Smooth muscle cell (in vitro differentiated cells): ENCODE measurements around the gene RAB5B. TPM values are rescaled to one million over a fixed set of nuclear protein-coding genes. Genes with fewer than 3 reads are reported as not detected.
A peak's percentile ranks its signal among the peaks of the same experiment; 100 is the strongest.
"Not testable (repeated sequence)": the region's sequence is repeated elsewhere in the genome, so short reads cannot be mapped to it uniquely, and the experiment has no call there.

ENCODE experiments used
- DNase-seq: peaks from one replicate; lab custom pipeline; 2025; ENCODE audit not compliant: unreplicated experiment; lab: John Stamatoyannopoulos, UW
- H2AFZ ChIP-seq: fragments of 200-600 bp; sonication (generic); 2 replicates; pipeline ENCODE4 v1.6.0; 2016; ENCODE audit warnings: antibody characterized with exemption, low read depth, mild to moderate bottlenecking
- H3F3A ChIP-seq: fragments of 200-600 bp; sonication (generic); 2 replicates; pipeline ENCODE4 v1.6.0; 2017; ENCODE audit warnings: antibody characterized with exemption, low read depth
- H3K27ac ChIP-seq: fragments of 200-600 bp; sonication (generic); 2 replicates; pipeline ENCODE4 v1.5.1; 2016; ENCODE audit warnings: low read depth, mild to moderate bottlenecking
- H3K27me3 ChIP-seq: fragments of 200-600 bp; sonication (generic); 2 replicates; pipeline ENCODE4 v1.6.1; 2016; ENCODE audit warnings: low read depth, mild to moderate bottlenecking
- H3K36me3 ChIP-seq: fragments of 200-600 bp; sonication (generic); 2 replicates; pipeline ENCODE4 v1.5.1; 2016; ENCODE audit warnings: low read depth
- H3K4me1 ChIP-seq: fragments of 200-600 bp; sonication (generic); 2 replicates; pipeline ENCODE4 v1.5.1; 2016; ENCODE audit warnings: low read depth
- H3K4me2 ChIP-seq: fragments of 200-600 bp; sonication (generic); 2 replicates; pipeline ENCODE4 v1.6.0; 2016; ENCODE audit warnings: mild to moderate bottlenecking
- H3K4me3 ChIP-seq: fragments of 200-600 bp; sonication (generic); 2 replicates; pipeline ENCODE4 v1.5.1; 2016; ENCODE audit warnings: mild to moderate bottlenecking
- H3K79me2 ChIP-seq: fragments of 200-600 bp; sonication (generic); 2 replicates; pipeline ENCODE4 v1.6.0; 2016; ENCODE audit warnings: low read depth, mild to moderate bottlenecking
- H3K9ac ChIP-seq: fragments of 200-600 bp; sonication (generic); 2 replicates; pipeline ENCODE4 v1.6.0; 2016; ENCODE audit warnings: low read depth
- H3K9me3 ChIP-seq: fragments of 200-600 bp; sonication (generic); replicated peaks from 2 replicates; pipeline ENCODE4 v1.5.1; 2016; ENCODE audit warnings: low read depth
- H4K20me1 ChIP-seq: fragments of 200-600 bp; sonication (generic); 2 replicates; pipeline ENCODE4 v1.6.0; 2016; ENCODE audit warnings: low read depth
- CTCF ChIP-seq: fragments of 200-600 bp; sonication (generic); IDR thresholded peaks from 2 replicates; pipeline ENCODE4 v1.5.1; 2017; ENCODE audit warnings: borderline replicate concordance, mild to moderate bottlenecking, antibody characterized with exemption; ENCODE audit not compliant: insufficient read depth, poor library complexity, severe bottlenecking
- WGBS: methylation state at CpG from one replicate; pipeline ENCODE4 v1.1.7; 2016; ENCODE audit warnings: low lambda C conversion rate; 5-methylcytosine and 5-hydroxymethylcytosine counted together
- polyA plus RNA-seq: library from polyadenylated mRNA; unstranded; fragments of >200 nt; fragmentation: Nextera tagmentation; extraction: Ambion mirVana; gene quantifications from 2 replicates; pipeline ENCODE4 v1.2.1, GENCODE V29; 2016
- total RNA-seq: library from RNA; depleted of rRNA; stranded (reverse); fragments of >200 nt; gene quantifications from 2 replicates; pipeline ENCODE4 v1.2.3, GENCODE V29; 2014

RAB5B gene
- total and polyA plus RNA-seq, 2 experiments from 2014 or later = 77.2 to 81.9 TPM

DNA sequence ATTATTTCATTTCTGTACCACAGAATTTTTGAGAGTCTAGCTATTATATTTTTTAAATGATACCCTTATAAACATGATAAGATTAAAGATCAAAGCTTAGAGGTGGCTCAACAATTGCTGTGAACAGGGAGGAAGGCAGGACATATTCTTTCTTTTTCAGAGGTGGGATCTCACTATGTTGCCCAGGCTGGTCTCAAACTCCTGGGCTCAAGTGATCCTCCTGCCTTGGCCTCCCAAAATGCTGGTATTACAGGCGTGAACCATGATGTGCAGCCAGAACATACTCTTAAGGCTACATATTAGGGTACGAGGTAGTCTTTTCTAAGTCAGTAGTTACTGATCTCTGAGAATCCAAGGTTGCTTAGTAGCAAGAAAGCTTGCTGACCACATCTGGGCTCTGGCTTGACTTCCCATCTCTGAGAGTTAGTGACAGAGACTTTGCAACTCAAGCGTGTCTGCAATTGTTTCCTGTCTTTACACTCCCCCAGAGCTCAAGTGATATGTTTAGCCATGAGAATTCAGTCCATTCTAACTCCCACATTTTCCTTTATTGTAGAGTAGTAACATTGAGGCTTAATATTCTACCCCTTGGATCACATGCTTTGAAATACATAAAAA lies 8.6 kb downstream of the RAB5B start:
- Histone ChIP-seq H3K27me3 (no peaks in the 10 kb centered on the region), H3K27ac (peak overlapping the region; percentile 15), H2AFZ (no peak overlapping the region), H3K36me3 (no peaks in the 10 kb centered on the region), H3K9me3 (no peaks in the 10 kb centered on the region), H3K9ac (no peak overlapping the region), H3F3A (peaks cover 4% of the 10 kb centered on the region), H4K20me1 (peaks cover 64% of the 10 kb centered on the region), H3K4me3 (no peak overlapping the region), H3K79me2 (peaks cover 71% of the 10 kb centered on the region), H3K4me1 (no peaks in the 10 kb centered on the region), H3K4me2 (peak overlapping the region; percentile 40)
- DNase-seq = no peak
- TF ChIP-seq CTCF = no peak
- 74% methylated on average over 3 of the region's 3 CpGs for WGBS

- TF ChIP-seq CTCF = no peak
- Histone ChIP-seq H3K79me2 (peaks cover 62% of the 10 kb centered on the region), H3K27me3 (no peaks in the 10 kb centered on the region), H3K4me3 (no peak overlapping the region), H2AFZ (no peak overlapping the region), H3K9ac (no peak overlapping the region), H3K4me2 (no peak overlapping the region), H3F3A (peaks cover 4% of the 10 kb centered on the region), H3K9me3 (no peaks in the 10 kb centered on the region), H3K27ac (no peak overlapping the region), H4K20me1 (peaks cover 56% of the 10 kb centered on the region), H3K36me3 (no peaks in the 10 kb centered on the region), H3K4me1 (no peaks in the 10 kb centered on the region)
- DNase-seq = no peak
- 85% methylated on average over 4 of the region's 4 CpGs for WGBS
These were observed 9.5 kb downstream of the RAB5B start for GRCh38 chr12:55983232-55983842.

DNA sequence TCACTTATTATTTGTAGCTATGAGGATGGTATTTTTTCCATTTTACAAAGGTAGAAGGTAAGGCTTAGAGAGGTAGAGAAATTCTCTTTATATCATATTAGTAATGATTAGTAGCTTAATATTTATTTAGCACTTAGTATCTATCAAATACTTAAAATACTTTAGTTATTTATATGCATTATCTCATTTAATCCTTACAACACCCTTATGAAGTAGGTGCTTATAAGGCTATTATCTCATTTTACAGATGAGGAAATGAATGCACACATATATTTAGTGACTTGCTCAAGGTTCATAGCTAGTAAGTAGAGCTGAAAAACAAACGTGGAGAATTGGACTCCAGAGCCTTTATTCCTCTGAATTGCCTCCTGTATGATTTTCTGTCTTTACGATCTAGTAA lies 11.0 kb downstream of the RAB5B start:
- H3K4me2 ChIP-seq = no peak overlapping the region
- H3K9me3 ChIP-seq = no peaks in the 10 kb centered on the region
- H3K27ac ChIP-seq = no peak overlapping the region
- no peaks in the 10 kb centered on the region for H3K27me3 ChIP-seq
- no peak overlapping the region for H3K9ac ChIP-seq
- no peak overlapping the region for H3K4me3 ChIP-seq
- TF ChIP-seq CTCF = no peak
- WGBS = 91% methylated on average over 2 of the region's 2 CpGs
- H2AFZ ChIP-seq = no peak overlapping the region
- DNase-seq = no peak
- peaks cover 41% of the 10 kb centered on the region for H4K20me1 ChIP-seq
- H3K36me3 ChIP-seq = no peaks in the 10 kb centered on the region
- H3K4me1 ChIP-seq = no peaks in the 10 kb centered on the region
- peaks cover 47% of the 10 kb centered on the region for H3K79me2 ChIP-seq
- peaks cover 4% of the 10 kb centered on the region for H3F3A ChIP-seq

GRCh38 chr12:55985341-55985740 lies 11.5 kb downstream of the RAB5B start:
- H3K27me3 ChIP-seq = no peaks in the 10 kb centered on the region
- peaks cover 40% of the 10 kb centered on the region for H4K20me1 ChIP-seq
- peaks cover 44% of the 10 kb centered on the region for H3K79me2 ChIP-seq
- DNase-seq = no peak
- no peak for TF ChIP-seq CTCF
- 92% methylated on average over 4 of the region's 4 CpGs for WGBS
- H2AFZ ChIP-seq = no peak overlapping the region
- no peak overlapping the region for H3K4me2 ChIP-seq
- H3K27ac ChIP-seq = no peak overlapping the region
- H3K9me3 ChIP-seq = no peaks in the 10 kb centered on the region
- no peaks in the 10 kb centered on the region for H3K4me1 ChIP-seq
- H3F3A ChIP-seq = peaks cover 4% of the 10 kb centered on the region
- no peaks in the 10 kb centered on the region for H3K36me3 ChIP-seq
- no peak overlapping the region for H3K9ac ChIP-seq
- H3K4me3 ChIP-seq = no peak overlapping the region

DNA sequence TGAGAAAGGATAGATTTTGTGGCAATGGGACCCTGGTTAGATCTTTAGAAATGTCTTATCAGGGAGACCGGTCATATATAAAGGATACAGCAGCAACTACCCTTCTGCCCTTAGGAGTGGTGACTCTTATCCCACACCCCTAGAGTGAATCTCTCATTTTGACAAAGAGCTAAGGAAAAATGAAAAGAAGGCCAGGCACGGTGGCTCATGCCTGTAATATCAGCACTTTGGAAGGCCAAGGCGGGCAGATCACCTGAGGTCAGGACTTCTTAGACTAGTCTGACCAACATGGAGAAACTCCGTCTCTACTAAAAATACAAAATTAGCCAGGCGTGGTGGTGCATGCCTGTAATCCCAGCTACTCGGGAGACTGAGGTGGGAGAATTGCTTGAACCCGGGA lies 12.1 kb downstream of the RAB5B start:
- H2AFZ ChIP-seq, H3K4me3 ChIP-seq, H3K36me3 ChIP-seq, H3K4me1 ChIP-seq, H3K9ac ChIP-seq, H3F3A ChIP-seq, DNase-seq, H3K27ac ChIP-seq, H3K9me3 ChIP-seq, H3K27me3 ChIP-seq, H3K4me2 ChIP-seq: not testable (repeated sequence)
- WGBS = 97% methylated on average over 7 of the region's 7 CpGs
- Histone ChIP-seq H4K20me1 (peaks cover 39% of the 10 kb centered on the region), H3K79me2 (peaks cover 38% of the 10 kb centered on the region)
